NCI-H82 treated with DMSO at 0.1 percent for 48 hours (cell line): ENCODE results near the gene SMIM38.

ENCODE experiments used
- DNase-seq: peaks from one replicate; lab custom pipeline; 2025; ENCODE audit not compliant: unreplicated experiment; lab: John Stamatoyannopoulos, UW

SMIM38 gene

DNA sequence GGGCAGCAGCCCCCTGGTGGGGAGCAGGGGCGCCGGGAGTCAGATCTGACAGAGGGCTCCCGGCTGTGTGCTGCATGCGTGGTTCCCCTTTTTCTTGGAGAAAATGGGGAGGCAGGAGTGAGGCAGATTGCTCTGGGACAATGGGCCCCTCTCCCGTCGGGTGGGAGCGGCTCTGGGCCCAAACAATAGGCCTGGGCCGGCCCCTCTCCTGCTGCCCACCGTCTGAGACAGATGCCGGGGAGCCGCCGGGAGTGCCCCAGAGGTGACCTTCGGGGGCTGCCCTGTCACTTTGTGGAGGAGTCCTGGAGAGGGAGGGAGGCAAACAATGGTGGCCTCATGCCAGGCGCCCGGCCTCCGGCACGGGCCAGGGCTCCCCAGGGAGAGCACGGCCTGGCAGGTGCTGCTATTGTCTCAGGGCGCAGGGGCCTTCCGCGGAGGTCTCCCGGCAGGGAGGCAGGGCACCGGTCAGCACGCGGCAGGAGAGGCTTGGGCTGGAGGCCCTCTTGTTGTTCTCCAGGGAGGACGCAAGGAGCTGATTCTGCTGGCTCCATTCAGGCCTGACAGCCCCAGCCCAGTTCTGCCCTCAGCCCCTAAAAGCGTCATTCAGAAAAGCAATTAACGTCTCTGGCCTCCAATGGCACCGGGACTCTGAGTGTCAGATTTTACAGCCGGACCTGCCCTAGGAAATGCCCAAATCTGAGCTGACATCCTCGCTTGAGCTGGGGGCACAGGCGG is 44.8 kb downstream of the SMIM38 start:
- no peak for DNase-seq

DNA sequence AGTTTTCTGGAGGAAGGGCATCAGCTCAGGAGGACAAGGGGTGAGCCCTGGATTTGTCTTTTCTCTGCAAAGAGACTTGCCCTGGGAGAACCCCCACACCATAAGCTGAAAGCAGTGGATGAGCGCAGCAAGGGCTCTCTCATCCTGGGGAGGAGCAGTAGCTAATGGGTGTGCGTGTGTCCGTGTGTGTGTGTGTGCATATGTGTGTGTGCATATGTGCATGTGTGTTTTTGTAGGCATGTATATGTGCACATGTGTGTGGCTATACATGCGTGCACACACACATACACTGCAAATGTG is 45.3 kb downstream of the SMIM38 start:
- no peak for DNase-seq

DNA sequence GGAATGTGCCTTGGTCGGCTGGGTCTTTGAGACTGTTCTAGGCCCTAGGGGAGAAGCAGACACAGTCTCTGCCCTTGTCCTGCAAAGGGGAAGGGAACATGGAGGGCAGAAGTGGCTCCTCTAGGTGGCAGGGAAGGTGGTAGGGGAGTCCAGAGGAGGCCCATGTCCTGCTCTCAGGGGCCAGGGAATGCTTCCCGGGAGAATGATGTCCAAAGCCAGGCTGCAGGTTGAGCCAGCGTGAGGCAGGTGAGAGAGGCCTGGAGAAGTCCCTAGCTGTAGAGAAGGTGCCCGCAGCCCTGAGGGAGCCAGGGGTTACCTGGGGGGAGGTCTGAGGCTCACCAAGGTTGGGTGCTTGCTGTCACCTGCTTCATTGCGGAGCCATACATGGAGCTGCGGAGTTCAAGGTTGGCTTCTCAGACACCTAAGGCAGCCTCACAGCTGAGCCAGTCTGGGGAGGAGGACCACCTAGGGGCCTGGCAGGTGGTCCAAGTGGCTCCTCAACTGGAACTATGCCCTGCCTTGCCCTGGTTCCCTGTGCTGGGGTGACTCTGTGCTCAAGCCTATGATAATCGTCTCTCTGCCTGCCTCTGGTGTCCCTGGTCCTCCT is 46.1 kb downstream of the SMIM38 start:
- no peak for DNase-seq

DNA sequence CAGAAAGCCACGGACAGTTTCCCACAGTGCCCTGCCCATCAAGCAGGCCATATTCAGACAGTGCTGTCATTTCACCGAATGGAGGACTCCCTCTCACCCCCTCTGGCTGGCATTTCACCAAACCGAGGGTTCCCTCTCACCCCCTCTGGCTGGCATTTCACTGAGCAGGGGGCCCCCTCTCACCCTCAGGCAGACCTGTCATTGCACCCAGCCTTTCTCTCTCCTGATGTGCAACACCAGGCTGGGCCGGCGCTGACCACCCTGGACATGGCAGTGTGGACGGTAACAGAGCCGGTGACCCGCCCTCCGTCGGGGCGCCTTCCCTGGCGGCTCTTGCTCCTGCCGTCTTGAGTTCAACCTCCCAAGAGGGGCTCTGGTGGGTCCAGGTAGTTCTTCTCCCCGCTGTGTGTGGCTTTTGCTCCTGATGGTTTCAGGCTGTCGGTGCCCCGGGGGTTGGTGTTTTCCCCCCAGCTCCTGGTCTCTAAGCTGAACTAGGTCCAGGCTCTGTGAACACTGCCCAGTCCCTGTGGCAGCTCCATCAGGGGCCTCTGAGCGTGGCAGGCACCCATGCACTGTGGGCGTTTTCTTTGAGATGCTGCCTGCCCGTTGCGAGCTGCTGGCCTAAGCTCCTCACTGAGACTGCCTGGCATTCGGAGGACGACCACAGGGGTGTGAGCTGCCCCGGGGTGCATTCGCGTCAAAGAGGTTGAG is 46.9 kb downstream of the SMIM38 start:
- DNase-seq: no peak

DNA sequence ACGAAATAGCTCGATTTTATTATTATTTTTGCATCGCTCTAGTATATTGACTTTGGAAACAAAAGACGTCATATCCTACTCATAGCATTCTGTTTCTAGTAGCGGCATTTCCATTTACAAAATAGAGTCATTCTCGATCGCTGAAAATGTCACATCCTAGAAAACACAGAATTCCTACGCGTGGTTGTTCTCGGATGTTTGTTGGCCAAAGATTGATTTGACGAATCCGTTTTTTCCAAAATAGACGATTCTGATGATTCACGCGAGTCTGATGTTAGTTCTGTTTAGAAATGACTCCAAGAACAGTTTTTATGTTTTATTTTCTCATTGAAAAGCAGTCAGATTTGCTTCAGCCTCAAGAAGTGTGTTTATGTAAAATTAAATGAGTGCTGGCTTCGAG is 47.6 kb downstream of the SMIM38 start:
- no peak for DNase-seq

DNA sequence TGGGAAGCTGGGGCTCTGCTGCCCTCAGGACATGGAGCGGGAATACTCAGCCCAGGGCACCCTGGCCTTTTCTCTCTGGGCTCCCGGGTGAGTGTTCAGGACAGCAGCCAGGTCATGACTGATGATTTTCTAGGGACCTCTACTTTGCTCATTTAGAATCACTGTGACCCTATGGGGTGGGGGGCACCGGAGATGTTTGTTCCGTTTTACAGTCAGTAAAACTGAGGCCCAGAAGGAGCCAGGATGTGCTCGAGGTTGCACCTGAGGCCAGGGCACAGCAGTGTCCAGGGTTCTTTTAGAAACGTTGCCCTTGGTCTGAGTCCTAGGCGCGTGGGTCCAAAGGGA is 48.1 kb downstream of the SMIM38 start:
- no peak for DNase-seq

DNA sequence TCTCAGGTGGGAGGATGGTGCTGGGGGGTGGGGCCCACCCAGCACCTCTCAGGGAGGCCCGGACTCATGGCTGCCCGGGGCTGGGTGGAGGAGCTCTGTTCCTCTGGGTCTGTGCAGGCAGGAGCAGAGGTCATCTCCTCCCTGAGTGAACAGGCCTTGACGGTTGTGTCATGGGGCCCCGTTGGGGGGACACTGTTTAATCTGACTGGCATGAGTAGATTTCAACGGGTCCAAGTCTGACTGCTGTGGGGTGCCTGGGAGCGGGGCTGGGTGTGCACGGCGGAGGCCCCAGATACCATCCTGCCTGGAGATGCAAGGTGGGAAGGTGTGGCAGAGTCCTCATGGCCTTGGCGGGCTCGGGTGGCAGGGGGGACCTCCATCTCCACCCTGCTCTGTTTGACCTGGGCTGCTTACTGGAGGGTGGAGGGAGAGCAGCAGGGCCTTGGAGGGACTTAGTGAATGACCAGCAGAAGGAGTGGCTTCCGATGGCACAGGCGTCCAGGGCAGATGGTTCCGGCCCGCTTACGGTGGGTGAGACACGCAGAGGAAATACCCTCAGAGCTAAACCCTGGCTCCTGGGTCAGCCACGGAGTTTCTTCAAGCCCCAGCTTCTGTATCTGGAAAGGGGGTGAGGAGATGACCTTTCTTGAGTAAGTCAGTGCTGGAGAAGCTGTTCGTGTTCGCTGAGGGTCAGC is 48.7 kb downstream of the SMIM38 start:
- no peak for DNase-seq

DNA sequence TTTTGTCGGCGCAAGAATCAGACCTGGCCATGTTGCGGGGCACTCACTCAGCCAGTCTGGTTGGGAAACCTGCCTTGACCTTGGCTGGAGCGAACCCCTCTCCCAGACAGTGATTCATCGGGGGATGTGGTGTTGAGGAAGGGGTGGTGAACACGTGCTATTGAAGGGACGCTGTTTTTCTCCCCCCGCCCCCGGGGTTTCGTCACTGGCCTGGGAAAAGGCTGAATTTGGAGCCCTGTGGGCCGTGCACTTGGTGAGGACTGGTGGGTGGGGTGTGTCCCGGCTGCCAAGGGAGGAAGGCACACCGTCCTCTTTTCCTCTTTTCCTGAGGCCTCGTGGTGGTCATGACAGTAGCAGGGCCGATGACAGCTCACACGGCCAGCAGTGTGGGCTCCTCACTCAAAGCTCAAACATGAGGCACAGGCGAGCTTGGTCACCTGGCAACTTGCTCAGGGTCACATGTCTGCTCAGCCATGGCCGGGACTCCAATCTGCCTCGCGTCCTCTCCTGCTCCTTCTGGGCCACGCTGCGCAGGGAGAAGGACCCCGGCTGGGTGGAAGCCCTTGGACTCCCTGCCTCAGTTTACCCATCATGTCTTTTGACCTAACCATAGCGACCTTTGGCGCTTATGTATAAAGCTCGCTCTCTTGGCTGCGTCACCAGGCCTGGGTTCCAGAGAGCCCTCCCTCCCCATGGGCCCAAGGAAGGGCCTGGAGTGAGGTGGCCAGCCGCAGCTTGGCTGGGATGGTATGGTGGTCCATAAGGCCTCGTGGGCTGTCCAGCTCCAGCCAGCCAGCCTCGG is 49.4 kb downstream of the SMIM38 start:
- DNase-seq: no peak
